ENCODE results near the gene DHX32.
"Not testable (repeated sequence)": the region's sequence is repeated elsewhere in the genome, so short reads cannot be mapped to it uniquely, and the experiment has no call there.

The DHX32 gene

GRCh38 chr10:125916977-125917376 is 35.9 kb upstream of the DHX32 start:
- Histone ChIP-seq H3K27ac (no peak overlapping the region), H3K9me3 (no peaks in the 10 kb centered on the region), H3K36me3 (no peaks in the 10 kb centered on the region), H3K4me3 (no peak overlapping the region), H3K4me1 (no peaks in the 10 kb centered on the region), H3K27me3 (no peaks in the 10 kb centered on the region)
- no peak for DNase-seq
- no peak for TF ChIP-seq CTCF (IDR thresholded peaks at IDR 0.05)
- intact Hi-C loops (cut with DNase I; ENCODE audit: low total_unique reads), result no loop called here

GRCh38 chr10:125913277-125913676 is 32.2 kb upstream of the DHX32 start:
- intact Hi-C loops (cut with DNase I; ENCODE audit: low total_unique reads); H3K27me3 ChIP-seq; H3K27ac ChIP-seq; H3K4me1 ChIP-seq; H3K4me3 ChIP-seq; H3K9me3 ChIP-seq; H3K36me3 ChIP-seq; DNase-seq: not testable (repeated sequence)

- no peaks in the 10 kb centered on the region for H3K27me3 ChIP-seq
- no peak for TF ChIP-seq CTCF (IDR thresholded peaks at IDR 0.05)
- no peaks in the 10 kb centered on the region for H3K36me3 ChIP-seq
- no peak overlapping the region for H3K4me3 ChIP-seq
- H3K9me3 ChIP-seq, result no peaks in the 10 kb centered on the region
- H3K4me1 ChIP-seq, result no peaks in the 10 kb centered on the region
- intact Hi-C loops (cut with DNase I; ENCODE audit: low total_unique reads), result no loop called here
- no peak overlapping the region for H3K27ac ChIP-seq
- no peak for DNase-seq
Measured at GRCh38 chr10:125911990-125912389, 30.9 kb upstream of the DHX32 start.

- intact Hi-C loops (cut with DNase I; ENCODE audit: low total_unique reads), result no loop called here
- H3K36me3 ChIP-seq, result no peaks in the 10 kb centered on the region
- DNase-seq, result no peak
- H3K27me3 ChIP-seq, result no peaks in the 10 kb centered on the region
- TF ChIP-seq CTCF (IDR thresholded peaks at IDR 0.05), result no peak
- H3K4me1 ChIP-seq, result no peaks in the 10 kb centered on the region
- no peak overlapping the region for H3K4me3 ChIP-seq
- H3K27ac ChIP-seq, result no peak overlapping the region
- no peaks in the 10 kb centered on the region for H3K9me3 ChIP-seq
Measured at GRCh38 chr10:125911145-125911544, 30.1 kb upstream of the DHX32 start.

- H3K36me3 ChIP-seq; DNase-seq; intact Hi-C loops (cut with DNase I; ENCODE audit: low total_unique reads); H3K27ac ChIP-seq; H3K27me3 ChIP-seq; H3K4me1 ChIP-seq; H3K4me3 ChIP-seq; H3K9me3 ChIP-seq: not testable (repeated sequence)
Measured at GRCh38 chr10:125909491-125909890, 28.4 kb upstream of the DHX32 start.

GRCh38 chr10:125908813-125909212 is 27.7 kb upstream of the DHX32 start:
- H3K27ac ChIP-seq; intact Hi-C loops (cut with DNase I; ENCODE audit: low total_unique reads); DNase-seq; H3K4me1 ChIP-seq; H3K27me3 ChIP-seq; H3K4me3 ChIP-seq; H3K36me3 ChIP-seq; H3K9me3 ChIP-seq: not testable (repeated sequence)

GRCh38 chr10:125907598-125907997 is 26.5 kb upstream of the DHX32 start:
- H3K4me3 ChIP-seq; H3K9me3 ChIP-seq; intact Hi-C loops (cut with DNase I; ENCODE audit: low total_unique reads); H3K27me3 ChIP-seq; DNase-seq; H3K4me1 ChIP-seq; H3K36me3 ChIP-seq; H3K27ac ChIP-seq: not testable (repeated sequence)

GRCh38 chr10:125905069-125905994 is 24.2 kb upstream of the DHX32 start:
- H3K27me3 ChIP-seq; H3K4me3 ChIP-seq; DNase-seq; H3K27ac ChIP-seq; intact Hi-C loops (cut with DNase I; ENCODE audit: low total_unique reads); H3K9me3 ChIP-seq; H3K4me1 ChIP-seq; H3K36me3 ChIP-seq: not testable (repeated sequence)

- H3K9me3 ChIP-seq; H3K36me3 ChIP-seq; intact Hi-C loops (cut with DNase I; ENCODE audit: low total_unique reads); H3K27ac ChIP-seq; H3K27me3 ChIP-seq; DNase-seq; H3K4me1 ChIP-seq; H3K4me3 ChIP-seq: not testable (repeated sequence)
Measured at GRCh38 chr10:125903135-125903640, 22.1 kb upstream of the DHX32 start.

GRCh38 chr10:125900963-125901362 is 19.9 kb upstream of the DHX32 start:
- H3K27ac ChIP-seq; DNase-seq; H3K4me3 ChIP-seq; intact Hi-C loops (cut with DNase I; ENCODE audit: low total_unique reads); H3K4me1 ChIP-seq; H3K9me3 ChIP-seq; H3K36me3 ChIP-seq; H3K27me3 ChIP-seq: not testable (repeated sequence)

- H3K4me3 ChIP-seq, result peak overlapping the region; percentile 65 to 71
- H3K36me3 ChIP-seq; H3K27me3 ChIP-seq; DNase-seq; H3K9me3 ChIP-seq; intact Hi-C loops (cut with DNase I; ENCODE audit: low total_unique reads); H3K27ac ChIP-seq: not testable (repeated sequence)
- H3K4me1 ChIP-seq, result peaks cover 0 to 18% (median 5%) of the 10 kb centered on the region in 4 donors
Measured at GRCh38 chr10:125897317-125897716, 16.2 kb upstream of the DHX32 start.
